SIG-M5 treated with dmso at 0.1 percent for 504 hours (cell line): ENCODE measurements around the gene TMEM272.

Experiments used
- DNase-seq: peaks from one replicate; lab custom pipeline; 2025; ENCODE audit not compliant: unreplicated experiment; lab: John Stamatoyannopoulos, UW

The TMEM272 gene

DNA sequence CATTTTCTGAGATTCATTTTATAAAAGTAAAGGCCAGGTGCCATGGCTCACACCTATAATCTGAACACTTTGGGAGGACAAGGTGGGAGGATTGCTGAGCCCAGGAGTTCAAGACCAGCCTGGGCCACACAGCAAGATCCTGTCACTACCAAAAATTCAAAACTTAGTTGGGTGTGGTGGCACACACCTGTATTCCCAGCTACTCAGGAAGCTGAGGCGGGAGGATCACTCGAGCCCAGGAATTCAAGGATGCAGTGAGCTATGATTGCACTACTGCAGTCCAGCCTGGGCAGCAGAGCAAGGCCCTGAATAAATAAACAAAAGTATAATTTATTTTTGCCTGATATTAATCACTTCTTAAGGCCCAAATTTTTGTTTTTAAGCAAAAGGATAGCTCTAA lies 81.5 kb downstream of the TMEM272 start:
- DNase-seq, result no peak
